Retinal pigment epithelial cell (primary cell): ENCODE measurements around the gene ACADL.
A peak's percentile ranks its signal among the peaks of the same experiment; 100 is the strongest.

Source experiments
- DNase-seq: peaks from one replicate; pipeline ENCODE4 v3.0.0-alpha.2; 2010; ENCODE audit warnings: low read depth
- H3K4me3 ChIP-seq: 2 replicates; pipeline ENCODE4 v1.5.1; 2011; ENCODE audit warnings: mild to moderate bottlenecking, low read length, control low read depth, moderate library complexity
- CTCF ChIP-seq: conservative IDR thresholded peaks from 2 replicates; pipeline ENCODE4 v1.5.1; 2011; ENCODE audit warnings: low read depth, low read length, control low read depth, inconsistent platforms

ACADL gene

GRCh38 chr2:210224941-210225672, at the start of gene ACADL:
Gene ACADL, minus strand, starts transcription at chr2:210225447. Its CDS starts 184 bp downstream, at chr2:210225263.
- no peak for DNase-seq
- no peak for TF ChIP-seq CTCF
- H3K4me3 ChIP-seq: peak within 1 kb of the TSS; percentile 75

GRCh38 chr2:210271300-210271699, 46.1 kb upstream of the ACADL start:
- no peak for DNase-seq
- H3K4me3 ChIP-seq: no peak overlapping the region
- no peak for TF ChIP-seq CTCF

GRCh38 chr2:210269148-210269547, 43.9 kb upstream of the ACADL start:
- TF ChIP-seq CTCF: no peak
- H3K4me3 ChIP-seq: no peak overlapping the region
- no peak for DNase-seq

- no peak for DNase-seq
- no peak for TF ChIP-seq CTCF
- H3K4me3 ChIP-seq: no peak overlapping the region
Observed at GRCh38 chr2:210268281-210268680, 43.0 kb upstream of the ACADL start.

GRCh38 chr2:210267698-210268097, 42.5 kb upstream of the ACADL start:
- no peak for DNase-seq
- no peak for TF ChIP-seq CTCF
- H3K4me3 ChIP-seq: no peak overlapping the region

- no peak overlapping the region for H3K4me3 ChIP-seq
- TF ChIP-seq CTCF: no peak
- DNase-seq: no peak
Observed at GRCh38 chr2:210264282-210264681, 39.0 kb upstream of the ACADL start.

- DNase-seq: no peak
- TF ChIP-seq CTCF: no peak
- H3K4me3 ChIP-seq: no peak overlapping the region
Observed at GRCh38 chr2:210263841-210264240, 38.6 kb upstream of the ACADL start.
